HCT116 (cell line): ENCODE data around the gene GRIK1.

ENCODE experiments used
- EGR1 ChIP-seq: IDR thresholded peaks from 2 replicates; pipeline ENCODE4 v1.6.1; 2012; ENCODE audit warnings: low read depth
- MAX ChIP-seq: IDR thresholded peaks from 2 replicates; pipeline ENCODE4 v1.6.1; 2012

- TF ChIP-seq EGR1 (no peak), MAX (no peak)
Measured at GRCh38 chr21:29870814-29871213, 69.0 kb downstream of the GRIK1 start.
